Right atrium auricular region (tissue), 2 donors: ENCODE measurements around the gene CHMP1A. TPM values are rescaled to one million over a fixed set of nuclear protein-coding genes. Genes with fewer than 3 reads are reported as not detected.
"Not testable (repeated sequence)": the region's sequence is repeated elsewhere in the genome, so short reads cannot be mapped to it uniquely, and the experiment has no call there.

ENCODE experiments used
- DNase-seq: peaks from one replicate; pipeline ENCODE4 v3.0.0-alpha.2; 2019; ENCODE audit warnings: low spot score
- H3K27ac ChIP-seq, 2 donors: fragments of 200-600 bp; sonication (generic); 1 replicate in 1 of 2; 2 replicates in 1 of 2; pipeline ENCODE4 v1.5.1; 2016 to 2019
- H3K27me3 ChIP-seq, 2 donors: fragments of 200-600 bp; sonication (generic); one replicate each; pipeline versions ENCODE4 v1.5.1 to v1.6.0; 2017 to 2019
- H3K36me3 ChIP-seq: fragments of 200-600 bp; sonication (generic); one replicate; pipeline ENCODE4 v1.5.1; 2016
- H3K4me1 ChIP-seq, 2 donors: fragments of 200-600 bp; sonication (generic); one replicate each; pipeline versions ENCODE4 v1.5.1 to v1.6.0; 2017 to 2019
- H3K4me3 ChIP-seq, 2 donors: fragments of 200-600 bp; sonication (generic); 1 replicate in 1 of 2; 2 replicates in 1 of 2; pipeline ENCODE4 v1.5.1; 2017 to 2019; ENCODE audit warnings: mild to moderate bottlenecking in 1 of 2, moderate library complexity in 1 of 2
- H3K9me3 ChIP-seq, 2 donors: fragments of 200-600 bp; sonication (generic); one replicate each; pipeline ENCODE4 v1.5.1; 2019
- total RNA-seq, 2 donors: library from RNA; depleted of rRNA; stranded (reverse); fragments of >200 nt; gene quantifications; one replicate each; pipeline ENCODE4 v1.1.0, GENCODE V29; 2016
- TF ChIP-seq, protein P1 (sequence below), 2 donors: fragments of 200-600 bp; sonication (generic); IDR thresholded peaks; one replicate each; pipeline ENCODE4 v1.5.1; 2019; ENCODE audit warnings: antibody characterized with exemption in 2 of 2

The CHMP1A gene
- total RNA-seq, 2 donors from 2014 or later = 39.0 to 73.3 TPM

GRCh38 chr16:89693289-89693731 lies 35.8 kb upstream of the CHMP1A start:
- Histone ChIP-seq H3K36me3 (peaks cover 23% of the 10 kb centered on the region), H3K4me1 (no peaks in the 10 kb centered on the region), H3K9me3 (no peaks in the 10 kb centered on the region), H3K27ac (no peak overlapping the region), H3K27me3 (no peaks in the 10 kb centered on the region), H3K4me3 (no peak overlapping the region)
- no peak for DNase-seq
- TF ChIP-seq, protein P1, sequence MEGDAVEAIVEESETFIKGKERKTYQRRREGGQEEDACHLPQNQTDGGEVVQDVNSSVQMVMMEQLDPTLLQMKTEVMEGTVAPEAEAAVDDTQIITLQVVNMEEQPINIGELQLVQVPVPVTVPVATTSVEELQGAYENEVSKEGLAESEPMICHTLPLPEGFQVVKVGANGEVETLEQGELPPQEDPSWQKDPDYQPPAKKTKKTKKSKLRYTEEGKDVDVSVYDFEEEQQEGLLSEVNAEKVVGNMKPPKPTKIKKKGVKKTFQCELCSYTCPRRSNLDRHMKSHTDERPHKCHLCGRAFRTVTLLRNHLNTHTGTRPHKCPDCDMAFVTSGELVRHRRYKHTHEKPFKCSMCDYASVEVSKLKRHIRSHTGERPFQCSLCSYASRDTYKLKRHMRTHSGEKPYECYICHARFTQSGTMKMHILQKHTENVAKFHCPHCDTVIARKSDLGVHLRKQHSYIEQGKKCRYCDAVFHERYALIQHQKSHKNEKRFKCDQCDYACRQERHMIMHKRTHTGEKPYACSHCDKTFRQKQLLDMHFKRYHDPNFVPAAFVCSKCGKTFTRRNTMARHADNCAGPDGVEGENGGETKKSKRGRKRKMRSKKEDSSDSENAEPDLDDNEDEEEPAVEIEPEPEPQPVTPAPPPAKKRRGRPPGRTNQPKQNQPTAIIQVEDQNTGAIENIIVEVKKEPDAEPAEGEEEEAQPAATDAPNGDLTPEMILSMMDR (IDR thresholded peaks at IDR 0.05) = no peak

GRCh38 chr16:89691986-89692569 lies 34.6 kb upstream of the CHMP1A start:
- Histone ChIP-seq H3K4me3 (no peak overlapping the region), H3K27ac (no peak overlapping the region), H3K36me3 (peaks cover 23% of the 10 kb centered on the region), H3K27me3 (no peaks in the 10 kb centered on the region), H3K4me1 (peaks cover 0 to 8% of the 10 kb centered on the region in 2 donors), H3K9me3 (no peaks in the 10 kb centered on the region)
- DNase-seq = no peak
- TF ChIP-seq, protein P1 (IDR thresholded peaks at IDR 0.05) = no peak

DNA sequence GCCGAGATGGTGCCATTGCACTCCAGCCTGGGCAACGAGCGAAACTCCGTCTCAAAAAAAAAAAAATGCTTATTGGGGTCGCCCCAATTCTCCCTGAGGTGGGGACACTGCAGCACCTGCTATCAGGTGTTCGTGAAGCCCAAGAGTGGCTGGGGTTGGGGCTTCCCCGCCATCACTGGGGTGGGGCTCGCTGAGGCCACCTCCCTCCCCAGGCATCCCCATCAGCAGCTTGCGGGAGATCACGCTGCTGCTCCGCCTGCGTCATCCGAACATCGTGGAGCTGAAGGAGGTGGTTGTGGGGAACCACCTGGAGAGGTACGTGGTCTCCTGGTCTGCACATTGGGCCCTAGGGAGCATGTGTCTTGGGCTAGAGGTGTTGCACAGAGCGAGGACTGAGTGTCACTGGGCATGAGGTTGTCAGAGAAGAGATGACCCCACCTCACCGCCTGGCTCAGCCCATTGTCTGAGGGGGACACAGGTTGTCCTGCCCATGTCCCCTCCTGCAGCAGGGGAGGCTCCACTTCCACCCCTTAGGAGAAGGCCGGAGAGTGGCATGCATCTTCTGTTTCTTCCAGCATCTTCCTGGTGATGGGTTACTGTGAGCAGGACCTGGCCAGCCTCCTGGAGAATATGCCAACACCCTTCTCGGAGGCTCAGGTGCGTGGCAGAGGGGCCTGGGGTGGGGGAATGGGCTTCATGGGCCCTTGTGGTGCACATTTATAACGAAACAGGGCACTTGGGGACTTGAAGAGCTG lies 33.9 kb upstream of the CHMP1A start:
- H3K9me3 ChIP-seq = no peaks in the 10 kb centered on the region
- H3K4me3 ChIP-seq = no peak overlapping the region
- TF ChIP-seq, protein P1 (IDR thresholded peaks at IDR 0.05) = no peak
- H3K36me3 ChIP-seq = peaks cover 23% of the 10 kb centered on the region
- no peak overlapping the region for H3K27ac ChIP-seq
- DNase-seq = no peak
- H3K27me3 ChIP-seq = no peaks in the 10 kb centered on the region
- H3K4me1 ChIP-seq = peaks cover 0 to 8% of the 10 kb centered on the region in 2 donors

DNA sequence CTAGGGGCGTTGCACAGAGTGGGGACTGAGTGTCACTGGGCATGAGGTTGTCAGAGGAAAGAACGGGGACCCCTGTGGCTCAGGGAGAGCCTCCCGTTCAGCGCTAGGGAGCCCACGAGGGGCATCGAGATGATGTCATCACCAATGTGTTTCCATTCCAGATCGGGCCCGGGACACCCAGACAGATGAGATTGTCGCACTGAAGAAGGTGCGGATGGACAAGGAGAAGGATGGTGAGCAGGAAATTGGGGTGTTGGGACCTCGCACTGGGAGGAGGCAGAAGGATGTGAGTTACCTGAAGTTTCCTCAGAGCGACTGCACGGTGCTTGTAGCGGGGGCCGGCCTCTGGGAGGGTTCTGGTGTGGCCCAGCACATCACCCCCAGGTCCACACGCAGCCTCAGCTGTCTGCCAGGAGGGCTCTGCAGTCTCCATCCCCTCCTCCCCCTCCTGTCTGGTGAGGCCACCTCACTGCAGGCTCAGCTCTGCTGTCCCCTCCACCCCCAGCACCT lies 32.9 kb upstream of the CHMP1A start:
- H3K9me3 ChIP-seq = no peaks in the 10 kb centered on the region

GRCh38 chr16:89689621-89690020 lies 32.1 kb upstream of the CHMP1A start:
- Histone ChIP-seq H3K4me1 (peaks cover 0 to 15% of the 10 kb centered on the region in 2 donors), H3K36me3 (peaks cover 23% of the 10 kb centered on the region)
- DNase-seq, H3K27ac ChIP-seq, H3K9me3 ChIP-seq, H3K27me3 ChIP-seq, H3K4me3 ChIP-seq: not testable (repeated sequence)

More for the DNA sequence above, 32.9 kb upstream of the CHMP1A start:
- Histone ChIP-seq H3K36me3 (peaks cover 23% of the 10 kb centered on the region), H3K4me1 (peaks cover 0 to 15% of the 10 kb centered on the region in 2 donors), H3K27me3 (no peaks in the 10 kb centered on the region), H3K27ac (no peak overlapping the region), H3K4me3 (no peak overlapping the region)
- TF ChIP-seq, protein P1 (IDR thresholded peaks at IDR 0.05) = no peak
- no peak for DNase-seq

DNA sequence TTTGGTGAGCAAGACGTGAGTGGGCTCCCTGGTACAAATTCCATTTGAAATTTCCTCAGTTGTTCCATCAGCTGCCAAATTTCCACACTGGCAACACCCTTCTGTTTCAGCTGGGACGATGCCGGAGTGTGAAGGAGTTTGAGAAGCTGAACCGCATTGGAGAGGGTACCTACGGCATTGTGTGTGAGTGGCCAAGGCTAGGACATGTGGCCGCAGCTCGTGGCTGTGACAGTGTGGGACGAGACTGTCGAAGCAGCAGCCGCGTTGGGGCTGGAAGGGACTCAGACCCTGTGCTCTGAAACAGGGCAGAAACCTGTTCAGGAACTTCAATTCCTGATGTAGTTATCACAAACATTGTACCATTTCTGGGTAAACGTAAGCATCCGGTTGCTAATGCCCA lies 31.6 kb upstream of the CHMP1A start:
- TF ChIP-seq, protein P1 (IDR thresholded peaks at IDR 0.05) = no peak

More for the DNA sequence above, 31.6 kb upstream of the CHMP1A start:
- Histone ChIP-seq H3K27ac (no peak overlapping the region), H3K4me3 (no peak overlapping the region), H3K36me3 (peaks cover 23% of the 10 kb centered on the region), H3K27me3 (no peaks in the 10 kb centered on the region), H3K4me1 (peaks cover 0 to 15% of the 10 kb centered on the region in 2 donors), H3K9me3 (no peaks in the 10 kb centered on the region)
- no peak for DNase-seq
